ENCODE measurements around the gene HNF4A. TPM values are rescaled to one million over a fixed set of nuclear protein-coding genes. Genes with fewer than 3 reads are reported as not detected.

Gene HNF4A
- total and polyA plus RNA-seq, 2 of the 4 experiments (the other 2 are of a cell fraction) = not detected

GRCh38 chr20:44402391-44403193 lies 47.1 kb downstream of the HNF4A start:
- H3K23ac ChIP-seq (ENCODE audit: low read depth, low read length) = no peak overlapping the region
- H4K91ac ChIP-seq (ENCODE audit: insufficient read depth, low read depth, low read length) = no peak overlapping the region
- H2AK9ac ChIP-seq (replicated peaks; ENCODE audit: low read depth, low read length, poor library complexity) = no peak overlapping the region
- TF ChIP-seq MAZ (IDR thresholded peaks at IDR 0.05; ENCODE audit: borderline replicate concordance, low read depth, low read length) = no peak
- TF ChIP-seq RFX5 (IDR thresholded peaks at IDR 0.05; ENCODE audit: low read depth, low read length) = no peak
- TF ChIP-seq NFE2L2 (IDR thresholded peaks at IDR 0.05; ENCODE audit: low read depth, low read length) = no peak
- TF ChIP-seq MXI1 (IDR thresholded peaks at IDR 0.05; ENCODE audit: borderline replicate concordance, low read depth, low read length) = no peak
- no peak overlapping the region for H2BK120ac ChIP-seq (ENCODE audit: low read depth, low read length)
- no peaks in the 10 kb centered on the region; the same call in 1 of the 2 replicates for H3K9me1 ChIP-seq (ENCODE audit: insufficient read depth, low read length)
- no TSS peak for BruUV-seq (replicated peaks)
- no peaks in the 10 kb centered on the region for H3K9me3 ChIP-seq (ENCODE audit: control insufficient read depth, insufficient read depth, low read length)
- in situ Hi-C loops (cut with MboI; ENCODE audit: low sequenced_read_pairs) (no loop called here), dilution Hi-C loops (cut with HindIII; ENCODE audit: low sequenced_read_pairs, unreplicated experiment) (no loop called here), intact Hi-C loops (cut with micrococcal nuclease) (no loop called here)
- no peaks in the 10 kb centered on the region for H3K4me1 ChIP-seq (ENCODE audit: control insufficient read depth, insufficient read depth, low read length)
- H3K56ac ChIP-seq (ENCODE audit: extremely low read depth, insufficient read depth, low read length) = no peak overlapping the region
- no peak overlapping the region for H2AFZ ChIP-seq (replicated peaks; ENCODE audit: low read length, poor library complexity)
- no peak for ATAC-seq (ENCODE audit: low read depth)
- no peak overlapping the region for H2BK20ac ChIP-seq (ENCODE audit: low read depth, low read length)
- H3K9ac ChIP-seq (ENCODE audit: low read depth, low read length) = no peak overlapping the region
- H3K27me3 ChIP-seq (ENCODE audit: control insufficient read depth, insufficient read depth, low read length) = peaks cover 25% of the 10 kb centered on the region
- H3K4ac ChIP-seq (ENCODE audit: low read depth, low read length) = no peak overlapping the region
- H2BK5ac ChIP-seq (ENCODE audit: low read depth, low read length, poor library complexity, severe bottlenecking) = no peak overlapping the region
- POLR2A ChIA-PET (ENCODE audit: unreplicated experiment) = no interaction called here
- H4K8ac ChIP-seq (ENCODE audit: low read depth in 2 of 2, low read length in 2 of 2) = no peak overlapping the region
- H3K14ac ChIP-seq (replicated peaks; ENCODE audit: low read depth, low read length) = no peak overlapping the region
- no peaks in the 10 kb centered on the region for H3K79me1 ChIP-seq (ENCODE audit: low read depth in 1 of 2, low read length in 2 of 2)
- DNase-seq = no peak
- H3K36me3 ChIP-seq (ENCODE audit: control insufficient read depth, insufficient read depth, low read length) = no peaks in the 10 kb centered on the region
- CTCF ChIA-PET = no interaction called here
- H4K5ac ChIP-seq (ENCODE audit: low read depth, low read length) = no peak overlapping the region
- H3K4me2 ChIP-seq (ENCODE audit: low read depth, low read length) = no peak overlapping the region
- H3K18ac ChIP-seq (ENCODE audit: low read depth, low read length) = no peak overlapping the region
- no peak overlapping the region for H2AK5ac ChIP-seq (ENCODE audit: low read depth, low read length)
- H2BK15ac ChIP-seq (ENCODE audit: low read depth, low read length) = no peak overlapping the region
- WGBS, 2 experiments (ENCODE audit: extremely low coverage in 2 of 2, insufficient read length in 1 of 2) = 60% methylated on average over 4 of the region's 18 CpGs; no CpG with 5 or more reads in 1 of the 2 experiments
- H3K27ac ChIP-seq (ENCODE audit: insufficient read depth, low read length) = no peak overlapping the region
- no peaks in the 10 kb centered on the region for H4K20me1 ChIP-seq (ENCODE audit: insufficient read depth, low read length)
- no peak overlapping the region for H3K4me3 ChIP-seq (ENCODE audit: insufficient read depth, low read depth, low read length)
